ENCODE measurements around the gene RXRG. TPM values are rescaled to one million over a fixed set of nuclear protein-coding genes. Genes with fewer than 3 reads are reported as not detected.

Gene RXRG
- total and polyA plus RNA-seq, 2 donors (not counting 3 experiments of a cell fraction or from before 2014, with no cell fraction given) = not detected

DNA sequence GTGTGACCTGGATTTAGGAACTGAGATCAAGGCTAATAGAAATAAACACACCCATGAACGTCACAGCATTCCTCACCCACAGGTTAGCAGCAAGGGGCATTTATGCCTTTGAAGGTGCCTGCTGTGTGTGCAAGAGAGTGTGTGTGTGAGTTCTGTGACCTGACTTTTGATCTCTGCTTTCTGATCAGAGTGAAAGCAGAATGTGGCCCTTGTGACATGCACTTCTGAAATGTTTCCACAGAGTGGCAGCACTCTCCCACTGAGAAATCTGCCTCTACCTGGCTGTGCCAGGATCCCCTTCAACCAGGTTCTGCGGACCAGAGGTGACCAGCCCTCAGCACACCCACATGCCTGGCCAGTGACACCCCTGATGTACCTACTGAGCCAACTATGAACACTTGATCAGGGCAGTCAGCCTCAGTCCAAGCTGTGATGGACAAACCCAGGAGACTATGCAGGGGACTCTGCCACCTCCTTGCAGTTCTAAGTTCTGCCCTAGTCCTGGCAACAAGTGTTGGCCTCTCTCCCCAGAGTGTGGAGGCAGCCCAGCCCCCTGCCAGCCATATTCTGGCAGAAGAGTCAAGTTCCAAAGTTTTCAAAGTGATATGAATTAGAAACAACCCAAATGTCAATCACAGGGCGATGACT, 41.0 kb downstream of the RXRG start:
- FAIRE-seq = peak; percentile 57
- Histone ChIP-seq H3K9me1 (replicated peaks; ENCODE audit: control insufficient read depth, extremely low read depth, insufficient read depth, low read length) (no peaks in the 10 kb centered on the region), H3K27me3 (ENCODE audit: control insufficient read depth in 2 of 2, insufficient read depth in 2 of 2, low read length in 2 of 2) (peaks cover 0 to 2% of the 10 kb centered on the region in 2 experiments), H3K36me3 (ENCODE audit: control insufficient read depth in 2 of 2, extremely low read depth in 1 of 2, insufficient read depth in 2 of 2, low read length in 2 of 2) (no peaks in the 10 kb centered on the region), H4K20me1 (replicated peaks; ENCODE audit: control insufficient read depth, extremely low read depth, insufficient read depth, low read length) (no peaks in the 10 kb centered on the region), H2AFZ (ENCODE audit: low read depth, low read length) (no peak overlapping the region), H3K4me3 (replicated peaks in 1 of 3; ENCODE audit: insufficient read depth in 1 of 3, low read depth in 1 of 3, low read length in 3 of 3) (no peak overlapping the region), H3K9ac (replicated peaks; ENCODE audit: extremely low read depth, insufficient read depth, low read length) (no peak overlapping the region), H3K4me1 (ENCODE audit: control insufficient read depth, extremely low read depth, insufficient read depth, low read length) (no peaks in the 10 kb centered on the region), H3K79me2 (ENCODE audit: control insufficient read depth, insufficient read depth, low read length) (no peaks in the 10 kb centered on the region), H3K9me3 (replicated peaks; ENCODE audit: control insufficient read depth, insufficient read depth, low read length) (no peaks in the 10 kb centered on the region), H3K4me2 (ENCODE audit: insufficient read depth, low read length) (no peak overlapping the region), H3K27ac (ENCODE audit: insufficient read depth, low read depth, low read length) (no peak overlapping the region)
- dilution Hi-C loops (cut with MboI; ENCODE audit: extremely low pct_ligation_motif_present, low sequenced_read_pairs) = no loop called here
- ChIA-PET CTCF (interaction anchor here (1.4 to 5.9 kb wide), 5 partner anchors 11 to 1075 kb away, joined by 3 to 47 read pairs (median 4); no protein-coding TSS in a partner anchor), POLR2A (no interaction called here)
- intact Hi-C loops (cut with micrococcal nuclease) = loop anchor here (1.0 kb wide), 1 partner anchor 189 kb away; no protein-coding TSS in a partner anchor
- DNase-seq (ENCODE audit: low read depth, low spot score) = peak; percentile 15
- TF ChIP-seq POLR2AphosphoS5 (IDR thresholded peaks at IDR 0.05; ENCODE audit: insufficient read depth, low read depth, low read length) (no peak), CTCF (IDR thresholded peaks at IDR 0.05; ENCODE audit: extremely low read depth in 1 of 2, insufficient read depth in 1 of 2, low read depth in 1 of 2, low read length in 2 of 2) (peak; percentile 32 to 61)
- no TSS peak for BruUV-seq (replicated peaks)

DNA sequence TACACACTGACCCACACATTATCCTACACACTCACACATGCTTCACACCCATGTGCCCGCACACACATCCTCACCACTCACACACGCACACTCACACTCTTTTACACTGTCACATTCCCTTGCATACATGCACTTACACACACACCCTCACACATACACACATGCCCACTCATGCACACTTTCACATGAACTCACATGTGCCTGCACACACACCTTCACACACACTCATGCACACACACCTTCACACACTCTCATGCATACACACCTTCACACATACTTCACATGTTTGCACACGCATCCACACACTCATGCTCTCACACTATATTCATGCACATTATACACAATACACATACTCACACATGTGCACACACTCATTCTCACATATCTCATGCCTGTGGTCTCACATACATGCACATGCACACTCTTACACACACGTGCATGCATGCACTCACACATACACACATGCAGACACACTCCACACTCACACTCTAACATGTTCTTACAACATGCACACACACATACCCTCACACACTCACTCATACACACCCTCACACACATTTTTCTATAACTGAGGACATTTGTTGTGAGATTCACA, 42.3 kb downstream of the RXRG start:
- Histone ChIP-seq H3K79me2 (ENCODE audit: control insufficient read depth, insufficient read depth, low read length) (no peaks in the 10 kb centered on the region), H2AFZ (ENCODE audit: low read depth, low read length) (no peak overlapping the region), H3K27me3 (ENCODE audit: control insufficient read depth in 2 of 2, insufficient read depth in 2 of 2, low read length in 2 of 2) (peaks cover 0 to 2% of the 10 kb centered on the region in 2 experiments), H3K4me3 (replicated peaks in 1 of 3; ENCODE audit: insufficient read depth in 1 of 3, low read depth in 1 of 3, low read length in 3 of 3) (no peak overlapping the region), H3K9me1 (replicated peaks; ENCODE audit: control insufficient read depth, extremely low read depth, insufficient read depth, low read length) (no peaks in the 10 kb centered on the region), H3K27ac (ENCODE audit: insufficient read depth, low read depth, low read length) (no peak overlapping the region), H3K9me3 (replicated peaks; ENCODE audit: control insufficient read depth, insufficient read depth, low read length) (no peaks in the 10 kb centered on the region), H3K36me3 (ENCODE audit: control insufficient read depth in 2 of 2, extremely low read depth in 1 of 2, insufficient read depth in 2 of 2, low read length in 2 of 2) (no peaks in the 10 kb centered on the region), H4K20me1 (replicated peaks; ENCODE audit: control insufficient read depth, extremely low read depth, insufficient read depth, low read length) (no peaks in the 10 kb centered on the region), H3K4me1 (ENCODE audit: control insufficient read depth, extremely low read depth, insufficient read depth, low read length) (peaks cover 8% of the 10 kb centered on the region), H3K4me2 (ENCODE audit: insufficient read depth, low read length) (no peak overlapping the region), H3K9ac (replicated peaks; ENCODE audit: extremely low read depth, insufficient read depth, low read length) (no peak overlapping the region)
- TF ChIP-seq POLR2AphosphoS5 (IDR thresholded peaks at IDR 0.05; ENCODE audit: insufficient read depth, low read depth, low read length) (no peak), MAX (IDR thresholded peaks at IDR 0.05; ENCODE audit: insufficient read depth, insufficient read length) (no peak), FOS (IDR thresholded peaks at IDR 0.05; ENCODE audit: borderline replicate concordance, insufficient read depth, low read length) (no peak), POLR2A (IDR thresholded peaks at IDR 0.05; ENCODE audit: low read depth, low read length) (no peak), JUN (IDR thresholded peaks at IDR 0.05; ENCODE audit: borderline replicate concordance, insufficient read depth, insufficient read length, low read depth) (no peak), MYC (IDR thresholded peaks at IDR 0.05; ENCODE audit: low read depth, low read length) (no peak), CTCF (IDR thresholded peaks at IDR 0.05; ENCODE audit: extremely low read depth in 1 of 2, insufficient read depth in 1 of 2, low read depth in 1 of 2, low read length in 2 of 2) (no peak), GATA2 (IDR thresholded peaks at IDR 0.05; ENCODE audit: insufficient read depth, insufficient read length, low read depth, low read length) (no peak), EZH2 (IDR thresholded peaks at IDR 0.05; ENCODE audit: borderline replicate concordance, low read depth, low read length, severe bottlenecking) (no peak)
- intact Hi-C loops (cut with micrococcal nuclease) (no loop called here), dilution Hi-C loops (cut with MboI; ENCODE audit: extremely low pct_ligation_motif_present, low sequenced_read_pairs) (no loop called here)
- CTCF ChIA-PET = interaction anchor here (0.8 to 5.9 kb wide), 7 partner anchors 9 to 1077 kb away, joined by 3 to 47 read pairs (median 3); no protein-coding TSS in a partner anchor
- no peak for DNase-seq (ENCODE audit: low read depth, low spot score)
- POLR2A ChIA-PET = no interaction called here
- BruUV-seq (replicated peaks) = no TSS peak
- no peak for FAIRE-seq

Data from endothelial cell of umbilical vein (primary cell).